Fibroblast of lung (primary cell): Measurements from ENCODE around the gene IL5RA.

Experiments used
- CTCF ChIP-seq, 2 donors: IDR thresholded peaks in 1 of 2; conservative IDR thresholded peaks in 1 of 2; 1 replicate in 1 of 2; 2 replicates in 1 of 2; pipeline ENCODE4 v1.5.1; 2011 to 2012; ENCODE audit warnings: low read length in 2 of 2, control low read depth in 1 of 2, inconsistent platforms in 1 of 2, low read depth in 1 of 2, mild to moderate bottlenecking in 1 of 2
- EZH2 ChIP-seq: IDR thresholded peaks from 2 replicates; pipeline ENCODE4 v1.5.1; 2012; ENCODE audit warnings: low read length, control low read depth, mild to moderate bottlenecking; ENCODE audit errors: missing control alignments

GRCh38 chr3:3149560-3149959 lies 39.4 kb upstream of the IL5RA start:
- no peak for TF ChIP-seq EZH2
- TF ChIP-seq CTCF (conservative IDR thresholded peaks at IDR 0.05 in 1 of 2, IDR thresholded peaks at IDR 0.05 in 1 of 2; ENCODE audit: low read depth in 1 of 2, low read length in 2 of 2), result no peak
